Middle frontal gyrus (tissue), 1 donor: ENCODE data around the gene NPC1L1.

Experiments
- DNase-seq: peaks from one replicate; pipeline ENCODE4 v3.0.0-alpha.2; 2015; ENCODE audit warnings: low spot score; ENCODE audit errors: extremely low spot score

The NPC1L1 gene

DNA sequence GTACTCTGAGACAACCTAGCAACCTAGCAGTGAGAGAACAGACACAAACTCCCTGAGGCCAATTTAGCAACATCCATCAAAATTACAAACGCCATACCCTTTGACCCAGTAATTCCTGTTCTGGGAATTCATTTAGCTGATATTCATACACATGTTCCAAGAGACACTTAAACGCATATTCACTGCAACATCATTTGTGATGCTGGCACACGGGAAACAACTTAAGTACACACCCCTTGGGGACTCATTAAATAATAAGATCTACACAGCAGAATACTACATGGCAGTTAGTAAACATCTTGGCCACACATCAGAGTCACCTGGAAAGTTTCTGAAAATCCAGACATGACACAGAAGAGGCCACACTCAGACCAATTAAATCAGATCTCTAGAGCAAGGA lies 68.3 kb downstream of the NPC1L1 start:
- DNase-seq = no peak

DNA sequence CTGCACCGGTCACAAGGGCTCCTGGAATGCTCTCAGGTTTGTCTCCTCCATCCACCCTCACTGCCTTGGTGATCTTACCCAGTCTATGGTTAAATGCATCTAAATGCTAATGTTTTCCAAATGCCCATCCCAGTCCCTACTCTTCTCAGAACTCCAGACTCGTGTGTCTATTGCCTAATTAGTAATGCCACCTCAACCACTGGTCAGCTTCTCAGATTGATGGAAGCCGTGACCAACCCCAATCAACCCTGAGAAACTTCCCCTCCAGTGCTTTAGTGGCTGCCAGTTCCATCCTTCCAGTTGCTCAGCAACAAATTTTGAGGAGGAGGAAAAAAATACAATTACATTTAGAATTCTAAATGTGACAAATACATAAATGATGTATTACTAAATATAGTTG lies 69.3 kb downstream of the NPC1L1 start:
- DNase-seq = no peak

GRCh38 chr7:44471436-44471835 lies 69.7 kb downstream of the NPC1L1 start:
- DNase-seq = no peak

DNA sequence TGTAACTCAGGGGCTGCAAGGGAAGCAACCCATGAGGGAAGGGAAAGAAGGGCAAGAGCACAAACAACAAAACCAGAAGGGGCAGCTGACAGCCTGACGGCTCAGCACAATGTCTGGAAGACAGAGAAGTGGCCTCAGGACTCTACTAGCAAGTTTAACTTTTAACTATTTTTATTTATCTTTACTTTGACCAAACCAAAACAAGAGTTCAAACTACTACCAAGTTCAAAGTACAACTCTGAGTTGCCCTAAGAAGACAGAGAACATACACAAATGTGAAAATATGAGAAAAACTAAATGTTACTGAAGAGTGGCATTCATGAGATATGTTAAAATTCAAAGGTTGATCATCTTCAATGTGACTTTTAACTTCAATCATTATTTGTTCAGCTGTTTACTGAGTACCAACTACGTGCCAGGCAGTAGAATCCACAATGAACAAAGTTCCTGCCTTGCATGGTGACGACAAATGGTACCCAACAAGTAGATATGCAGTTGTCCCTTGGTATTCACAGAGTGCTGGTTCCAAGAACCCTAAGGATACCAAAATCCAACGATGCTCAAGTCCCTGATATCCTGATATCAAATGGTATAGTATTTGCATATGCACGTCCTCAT lies 70.4 kb downstream of the NPC1L1 start:
- DNase-seq = no peak

GRCh38 chr7:44470135-44470479 lies 71.0 kb downstream of the NPC1L1 start:
- DNase-seq = no peak

DNA sequence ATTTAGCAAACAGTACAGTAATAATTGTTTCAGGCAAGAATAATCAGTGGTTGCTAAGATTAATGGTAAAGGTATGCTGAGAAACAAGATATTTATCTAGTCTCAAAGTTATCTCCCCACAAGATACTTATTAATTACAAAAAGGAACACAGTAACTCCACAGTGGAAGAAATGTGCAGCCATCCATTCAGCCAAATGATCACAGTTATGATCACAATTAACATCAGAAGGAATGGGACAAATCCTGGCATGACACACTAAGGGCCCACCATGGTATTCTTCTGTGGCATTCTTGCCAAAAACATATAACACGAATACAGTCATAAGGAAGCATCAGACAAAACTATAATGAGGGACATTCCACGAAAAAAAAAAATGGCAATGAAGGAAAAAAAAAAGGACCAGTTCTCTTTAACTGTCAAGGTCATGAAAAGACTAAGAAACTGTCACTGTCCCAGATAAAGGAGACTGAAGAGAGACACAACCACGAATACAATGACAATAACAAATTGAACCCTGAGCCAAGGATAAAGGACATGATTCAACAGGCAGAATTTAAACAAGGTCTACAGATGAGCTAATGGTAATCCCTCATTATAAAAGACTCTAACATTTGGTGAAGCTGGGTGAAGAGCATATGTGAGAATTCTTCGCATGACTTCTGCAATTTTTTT lies 71.5 kb downstream of the NPC1L1 start:
- DNase-seq = no peak

- no peak for DNase-seq
Measured at GRCh38 chr7:44467217-44467548, 73.9 kb downstream of the NPC1L1 start.

- DNase-seq = no peak
Measured at GRCh38 chr7:44466300-44467216, 74.6 kb downstream of the NPC1L1 start.

GRCh38 chr7:44465490-44465889 lies 75.6 kb downstream of the NPC1L1 start:
- DNase-seq = no peak

DNA sequence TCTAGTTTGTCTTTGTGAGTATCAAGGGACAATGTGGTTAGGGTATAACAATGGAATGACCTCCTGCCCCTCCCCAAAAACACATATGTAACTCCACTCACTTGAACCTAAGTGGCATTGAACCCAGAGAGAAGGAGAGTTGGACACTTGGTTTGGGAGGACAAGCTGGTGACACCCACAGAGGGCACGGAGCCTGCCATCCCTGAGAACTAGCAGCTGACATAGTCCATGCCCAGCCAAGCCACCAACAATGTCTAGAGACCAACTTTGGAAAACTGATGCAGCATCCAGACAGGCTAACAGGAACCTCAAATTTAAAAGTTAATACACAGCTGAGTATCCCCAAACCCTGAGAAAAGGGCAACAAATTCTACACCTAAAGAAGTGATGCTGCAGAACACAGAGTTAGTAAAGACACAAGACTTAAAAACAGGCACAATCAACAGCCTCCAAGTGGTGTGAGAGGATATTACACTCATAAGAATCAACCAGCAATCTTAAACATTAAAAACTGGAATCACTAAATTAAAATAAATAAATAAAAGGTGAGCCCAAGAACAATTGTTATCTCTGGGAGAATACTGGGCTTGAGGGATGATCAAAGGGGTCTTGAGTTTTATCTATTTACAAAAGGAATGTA lies 77.8 kb downstream of the NPC1L1 start:
- no peak for DNase-seq
